Renal pelvis (tissue), 12 donors: ENCODE data around the gene CELF4. TPM values are rescaled to one million over a fixed set of nuclear protein-coding genes. Genes with fewer than 3 reads are reported as not detected.

ENCODE experiments used
- DNase-seq: peaks from one replicate; pipeline ENCODE4 v3.0.0-alpha.2; 2013
- long read RNA-seq, 16 experiments: transcript quantifications; one replicate each; lab custom pipeline, GENCODE V29; 2026
- polyA plus RNA-seq, 3 donors: library from polyadenylated mRNA; unstranded; fragments of 120-200 nt; gene quantifications; one replicate each; pipeline ENCODE4 v1.2.1, GENCODE V29; 2013; ENCODE audit not compliant: insufficient read length in 3 of 3

The CELF4 gene
- 1 to 10 TPM; 2.2 to 3.8 (median 3.7) TPM for polyA plus RNA-seq
- long read RNA-seq, donor 1, partial matches to known transcripts: 0 of 3 reads
- long read RNA-seq, donor 1, other reads (novel, unspliced or antisense): 0 of 3 reads
- long read RNA-seq, donor 2, partial matches to known transcripts: 7 of 7 reads
- long read RNA-seq, donor 2, other reads (novel, unspliced or antisense): 0 of 7 reads
- long read RNA-seq, donor 3: 0 reads
- long read RNA-seq, donor 4, partial matches to known transcripts: 0 of 2 reads
- long read RNA-seq, donor 4, other reads (novel, unspliced or antisense): 0 of 2 reads
- long read RNA-seq, donor 5: 0 reads
- long read RNA-seq, donor 6: 0 reads
- long read RNA-seq, donor 7, partial matches to known transcripts: 0 of 1 reads
- long read RNA-seq, donor 7, other reads (novel, unspliced or antisense): 0 of 1 reads
- long read RNA-seq, donor 8: 0 reads
- long read RNA-seq, donor 9: 0 reads
- long read RNA-seq, donor 10, partial matches to known transcripts: 0 of 1 reads
- long read RNA-seq, donor 10, other reads (novel, unspliced or antisense): 0 of 1 reads
- long read RNA-seq, donor 11: 0 reads
- long read RNA-seq, donor 12, partial matches to known transcripts: 0 of 1 reads
- long read RNA-seq, donor 12, other reads (novel, unspliced or antisense): 0 of 1 reads
- long read RNA-seq, donor 13, partial matches to known transcripts: 0 of 1 reads
- long read RNA-seq, donor 13, other reads (novel, unspliced or antisense): 0 of 1 reads
- long read RNA-seq, donor 14: 0 reads
- long read RNA-seq, donor 15: 0 reads
- long read RNA-seq, donor 16: 0 reads

- DNase-seq: no peak
Measured at GRCh38 chr18:37565101-37565976, at the start of gene CELF4. Gene CELF4 (minus strand): TSS chr18:37565798.

- DNase-seq: peak; percentile 11
Measured at GRCh38 chr18:37613253-37613565, 47.6 kb upstream of the CELF4 start.

- DNase-seq: peak; percentile 34
Measured at GRCh38 chr18:37612524-37613252, 47.1 kb upstream of the CELF4 start.

GRCh38 chr18:37611614-37612279, 46.1 kb upstream of the CELF4 start:
- DNase-seq: no peak

GRCh38 chr18:37608876-37609275, 43.3 kb upstream of the CELF4 start:
- DNase-seq: no peak

- DNase-seq: no peak
Measured at GRCh38 chr18:37607281-37607680, 41.7 kb upstream of the CELF4 start.

- no peak for DNase-seq
Measured at GRCh38 chr18:37604032-37604431, 38.4 kb upstream of the CELF4 start.

- no peak for DNase-seq
Measured at GRCh38 chr18:37598966-37599896, 33.6 kb upstream of the CELF4 start.

GRCh38 chr18:37598396-37598795, 32.8 kb upstream of the CELF4 start:
- DNase-seq: no peak

GRCh38 chr18:37590346-37590745, 24.7 kb upstream of the CELF4 start:
- no peak for DNase-seq

GRCh38 chr18:37588289-37588688, 22.7 kb upstream of the CELF4 start:
- no peak for DNase-seq

- no peak for DNase-seq
Measured at GRCh38 chr18:37586656-37587225, 21.1 kb upstream of the CELF4 start.

- DNase-seq: no peak
Measured at GRCh38 chr18:37584952-37585695, 19.5 kb upstream of the CELF4 start.

GRCh38 chr18:37584217-37584616, 18.6 kb upstream of the CELF4 start:
- no peak for DNase-seq

- no peak for DNase-seq
Measured at GRCh38 chr18:37582261-37582660, 16.7 kb upstream of the CELF4 start.

- peak; percentile 23 for DNase-seq
Measured at GRCh38 chr18:37578886-37579513, 13.4 kb upstream of the CELF4 start.

- no peak for DNase-seq
Measured at GRCh38 chr18:37578182-37578678, 12.6 kb upstream of the CELF4 start.

- no peak for DNase-seq
Measured at GRCh38 chr18:37577051-37577611, 11.5 kb upstream of the CELF4 start.
